ENCODE measurements around the gene PLD6.

GRCh38 chr17:17213775-17214174 lies 7.6 kb upstream of the PLD6 start:
- TF ChIP-seq, protein P1, sequence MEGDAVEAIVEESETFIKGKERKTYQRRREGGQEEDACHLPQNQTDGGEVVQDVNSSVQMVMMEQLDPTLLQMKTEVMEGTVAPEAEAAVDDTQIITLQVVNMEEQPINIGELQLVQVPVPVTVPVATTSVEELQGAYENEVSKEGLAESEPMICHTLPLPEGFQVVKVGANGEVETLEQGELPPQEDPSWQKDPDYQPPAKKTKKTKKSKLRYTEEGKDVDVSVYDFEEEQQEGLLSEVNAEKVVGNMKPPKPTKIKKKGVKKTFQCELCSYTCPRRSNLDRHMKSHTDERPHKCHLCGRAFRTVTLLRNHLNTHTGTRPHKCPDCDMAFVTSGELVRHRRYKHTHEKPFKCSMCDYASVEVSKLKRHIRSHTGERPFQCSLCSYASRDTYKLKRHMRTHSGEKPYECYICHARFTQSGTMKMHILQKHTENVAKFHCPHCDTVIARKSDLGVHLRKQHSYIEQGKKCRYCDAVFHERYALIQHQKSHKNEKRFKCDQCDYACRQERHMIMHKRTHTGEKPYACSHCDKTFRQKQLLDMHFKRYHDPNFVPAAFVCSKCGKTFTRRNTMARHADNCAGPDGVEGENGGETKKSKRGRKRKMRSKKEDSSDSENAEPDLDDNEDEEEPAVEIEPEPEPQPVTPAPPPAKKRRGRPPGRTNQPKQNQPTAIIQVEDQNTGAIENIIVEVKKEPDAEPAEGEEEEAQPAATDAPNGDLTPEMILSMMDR (IDR thresholded peaks at IDR 0.05) = no peak
- TF ChIP-seq POLR2AphosphoS5 (IDR thresholded peaks at IDR 0.05) (no peak), POLR2A (IDR thresholded peaks at IDR 0.05) (no peak)

All from upper lobe of left lung (tissue), 4 donors.